Measurements from ENCODE around the gene ABCF2.

ABCF2 gene

DNA sequence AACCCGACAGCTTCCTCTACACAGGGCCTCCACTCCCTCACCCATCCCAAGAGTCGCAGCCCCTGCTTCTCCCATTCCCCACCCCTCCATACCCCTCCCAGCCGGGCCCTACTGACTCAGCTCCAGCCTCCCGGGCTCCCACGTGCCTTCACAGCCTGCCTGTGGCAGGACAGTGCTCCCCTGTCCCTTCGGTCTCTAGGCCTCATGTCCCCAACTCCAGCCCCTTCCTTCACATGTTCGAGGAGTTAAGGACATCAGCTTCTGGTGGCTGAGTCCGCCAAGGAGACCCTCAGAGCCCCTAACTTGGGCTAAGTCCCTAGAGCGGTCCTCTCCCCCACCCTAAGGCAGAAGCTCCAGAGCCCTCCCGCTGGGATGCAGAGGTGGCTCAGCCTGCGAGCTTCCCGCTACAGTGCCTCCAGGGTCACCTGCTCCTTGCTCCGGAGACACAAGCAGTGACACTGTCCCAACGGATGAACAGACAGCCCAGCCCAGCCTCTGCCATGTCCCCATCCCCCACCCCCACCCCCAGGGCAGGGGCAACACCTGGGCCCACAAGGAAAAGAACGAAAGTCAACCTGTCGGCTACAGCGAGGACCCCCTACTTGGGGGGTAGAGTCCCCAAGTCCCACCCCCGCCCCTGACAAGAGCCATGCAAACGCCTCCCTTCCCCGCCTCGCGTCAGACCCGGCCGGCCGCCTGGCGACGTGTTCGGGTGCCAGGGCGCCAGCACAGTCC is 20.8 kb upstream of the ABCF2 start:
- Histone ChIP-seq H3K27me3 (ENCODE audit: control insufficient read depth in 1 of 2, insufficient read depth in 2 of 2, low read length in 2 of 2) (peaks cover 51 to 67% of the 10 kb centered on the region in 2 donors), H3K9me3 (ENCODE audit: control insufficient read depth in 1 of 2, low read length in 2 of 2) (no peaks in the 10 kb centered on the region), H3K27ac (ENCODE audit: low read depth, low read length) (peak overlapping the region; percentile 50), H3K4me3 (ENCODE audit: low read depth in 1 of 2, low read length in 2 of 2) (peak overlapping the region; percentile 50 to 65), H3K4me1 (ENCODE audit: control insufficient read depth in 1 of 2, insufficient read depth in 2 of 2, low read length in 2 of 2) (peaks cover 33 to 47% of the 10 kb centered on the region in 2 donors), H3K36me3 (ENCODE audit: control insufficient read depth in 1 of 2, insufficient read depth in 2 of 2, low read length in 2 of 2) (no peaks in the 10 kb centered on the region), H3K9ac (ENCODE audit: low read depth in 1 of 2, low read length in 2 of 2) (peak overlapping the region in 1 of 2 donors; percentile 33)

DNA sequence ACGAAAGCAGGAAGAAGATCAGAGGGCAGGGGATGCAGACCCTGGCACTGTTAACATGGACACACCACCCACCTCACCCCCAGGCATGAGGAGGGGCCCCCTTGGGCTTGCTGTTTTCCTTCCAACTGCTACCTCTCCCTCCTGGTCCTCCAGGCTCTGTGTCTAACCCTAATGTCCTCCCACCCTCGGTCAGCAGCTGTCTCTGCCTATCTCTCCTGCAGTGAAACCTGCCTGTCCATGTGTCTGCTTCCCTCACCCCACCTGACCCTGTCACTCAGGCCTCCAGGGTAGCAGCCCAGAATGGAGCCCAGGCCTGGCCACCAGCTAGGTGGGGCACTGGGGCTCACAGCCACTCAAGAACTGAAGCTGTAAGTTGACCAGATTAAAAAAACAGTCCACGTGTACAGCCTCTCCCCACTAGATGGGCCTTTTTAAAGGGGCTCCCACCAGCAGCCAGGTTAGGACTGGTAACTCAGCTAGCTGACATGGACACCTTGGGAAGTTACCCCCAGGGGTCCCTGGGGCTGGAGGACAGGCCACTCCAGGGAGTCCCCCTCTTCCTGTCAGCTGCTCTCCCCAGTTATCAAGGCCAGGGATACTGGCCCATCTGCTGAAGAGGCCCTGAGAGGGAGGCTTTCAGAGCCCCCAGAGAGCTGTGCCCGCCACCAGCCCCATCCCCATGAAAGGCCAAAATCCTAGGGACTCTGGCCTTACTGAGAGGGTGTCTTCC is 20.0 kb upstream of the ABCF2 start:
- no peaks in the 10 kb centered on the region for H3K9me3 ChIP-seq (ENCODE audit: control insufficient read depth in 1 of 2, low read length in 2 of 2)
- no peak overlapping the region for H3K9ac ChIP-seq (ENCODE audit: low read depth in 1 of 2, low read length in 2 of 2)
- H3K36me3 ChIP-seq (ENCODE audit: control insufficient read depth in 1 of 2, insufficient read depth in 2 of 2, low read length in 2 of 2) = no peaks in the 10 kb centered on the region
- H3K4me3 ChIP-seq (ENCODE audit: low read depth in 1 of 2, low read length in 2 of 2) = no peak overlapping the region
- no peak overlapping the region for H3K27ac ChIP-seq (ENCODE audit: low read depth, low read length)
- H3K4me1 ChIP-seq (ENCODE audit: control insufficient read depth in 1 of 2, insufficient read depth in 2 of 2, low read length in 2 of 2) = peaks cover 33 to 47% of the 10 kb centered on the region in 2 donors
- peaks cover 43 to 60% of the 10 kb centered on the region in 2 donors for H3K27me3 ChIP-seq (ENCODE audit: control insufficient read depth in 1 of 2, insufficient read depth in 2 of 2, low read length in 2 of 2)

DNA sequence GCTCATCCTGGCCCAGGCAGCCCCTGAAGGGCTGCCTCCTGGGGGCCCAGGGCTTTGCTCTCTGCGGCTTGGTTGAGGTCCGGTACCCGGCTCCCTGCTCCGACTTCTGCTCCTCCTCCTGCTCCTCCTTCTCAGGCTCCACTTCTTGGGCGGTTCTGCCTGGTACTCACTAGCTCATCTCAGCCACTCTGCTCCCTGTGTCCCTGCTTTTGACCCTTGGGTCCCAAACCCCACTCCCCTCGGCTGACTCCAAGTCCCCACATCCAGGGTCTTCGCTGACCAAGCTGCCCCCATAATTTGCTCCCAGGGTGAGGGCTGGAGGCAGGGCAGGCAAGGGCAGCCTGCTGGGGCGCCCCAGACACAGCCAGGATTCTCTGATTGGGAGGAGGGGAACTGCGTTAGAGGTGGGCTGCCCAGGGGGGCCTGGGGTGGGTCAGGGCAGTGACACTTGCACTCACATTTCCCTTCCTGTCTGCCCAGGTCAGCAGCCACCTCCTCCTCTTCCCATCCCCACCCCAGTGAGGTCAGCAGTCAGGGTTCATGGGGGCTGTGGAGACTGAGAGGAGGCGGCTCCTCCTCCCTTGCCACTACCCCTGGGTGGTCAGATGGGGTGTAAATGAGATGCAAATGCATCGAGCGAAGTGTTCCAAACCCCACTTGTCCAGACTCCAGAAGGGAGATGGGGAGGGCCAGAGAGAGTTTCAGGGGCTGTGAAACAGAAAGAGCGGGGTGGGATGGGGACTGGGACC is 19.3 kb upstream of the ABCF2 start:
- Histone ChIP-seq H3K4me1 (ENCODE audit: control insufficient read depth in 1 of 2, insufficient read depth in 2 of 2, low read length in 2 of 2) (peaks cover 33 to 47% of the 10 kb centered on the region in 2 donors), H3K4me3 (ENCODE audit: low read depth in 1 of 2, low read length in 2 of 2) (no peak overlapping the region), H3K36me3 (ENCODE audit: control insufficient read depth in 1 of 2, insufficient read depth in 2 of 2, low read length in 2 of 2) (no peaks in the 10 kb centered on the region), H3K9me3 (ENCODE audit: control insufficient read depth in 1 of 2, low read length in 2 of 2) (no peaks in the 10 kb centered on the region), H3K27ac (ENCODE audit: low read depth, low read length) (no peak overlapping the region), H3K27me3 (ENCODE audit: control insufficient read depth in 1 of 2, insufficient read depth in 2 of 2, low read length in 2 of 2) (peaks cover 40 to 57% of the 10 kb centered on the region in 2 donors), H3K9ac (ENCODE audit: low read depth in 1 of 2, low read length in 2 of 2) (no peak overlapping the region)

DNA sequence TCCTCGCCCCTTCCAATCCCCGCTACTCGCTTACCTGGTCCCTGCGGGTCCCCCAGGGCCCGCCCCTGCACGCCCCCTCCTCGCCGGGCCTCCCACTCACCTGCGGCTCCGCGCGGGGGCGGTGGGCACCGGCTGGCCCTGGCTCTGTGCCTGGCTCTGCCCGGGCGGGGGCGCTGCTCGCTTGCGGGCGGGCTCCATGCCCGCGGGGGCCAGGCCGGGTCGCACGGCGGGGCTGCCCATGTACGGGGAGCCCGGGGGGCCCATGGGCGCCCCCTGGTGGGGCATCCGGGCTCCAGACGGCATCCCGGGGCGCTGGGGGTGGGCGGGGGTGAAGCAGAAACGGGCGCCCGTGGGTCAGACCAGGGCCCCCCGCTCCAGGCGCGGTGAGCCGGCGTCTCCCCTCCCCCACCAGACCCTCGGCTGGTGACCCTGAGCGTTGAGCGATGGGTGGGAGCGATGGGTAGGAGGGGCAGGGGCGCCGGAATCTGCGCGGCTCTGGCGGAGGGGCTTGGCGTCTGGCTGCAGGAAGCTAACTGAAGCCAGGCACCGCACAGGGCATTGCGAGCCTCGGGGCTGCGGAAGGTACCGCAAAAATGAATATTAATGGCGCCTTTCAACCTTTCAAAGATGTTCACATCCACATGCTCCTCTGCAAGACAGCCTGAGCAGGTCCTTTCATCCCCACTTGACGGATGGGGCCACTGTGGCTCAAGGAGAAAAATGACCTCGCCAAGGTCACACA is 18.5 kb upstream of the ABCF2 start:
- no peaks in the 10 kb centered on the region for H3K36me3 ChIP-seq (ENCODE audit: control insufficient read depth in 1 of 2, insufficient read depth in 2 of 2, low read length in 2 of 2)
- peaks cover 33 to 40% of the 10 kb centered on the region in 2 donors for H3K4me1 ChIP-seq (ENCODE audit: control insufficient read depth in 1 of 2, insufficient read depth in 2 of 2, low read length in 2 of 2)
- peak overlapping the region; percentile 36 for H3K4me3 ChIP-seq (ENCODE audit: low read depth in 1 of 2, low read length in 2 of 2)
- H3K27ac ChIP-seq (ENCODE audit: low read depth, low read length) = no peak overlapping the region
- H3K9ac ChIP-seq (ENCODE audit: low read depth in 1 of 2, low read length in 2 of 2) = no peak overlapping the region
- peaks cover 34 to 49% of the 10 kb centered on the region in 2 donors for H3K27me3 ChIP-seq (ENCODE audit: control insufficient read depth in 1 of 2, insufficient read depth in 2 of 2, low read length in 2 of 2)
- no peaks in the 10 kb centered on the region for H3K9me3 ChIP-seq (ENCODE audit: control insufficient read depth in 1 of 2, low read length in 2 of 2)

DNA sequence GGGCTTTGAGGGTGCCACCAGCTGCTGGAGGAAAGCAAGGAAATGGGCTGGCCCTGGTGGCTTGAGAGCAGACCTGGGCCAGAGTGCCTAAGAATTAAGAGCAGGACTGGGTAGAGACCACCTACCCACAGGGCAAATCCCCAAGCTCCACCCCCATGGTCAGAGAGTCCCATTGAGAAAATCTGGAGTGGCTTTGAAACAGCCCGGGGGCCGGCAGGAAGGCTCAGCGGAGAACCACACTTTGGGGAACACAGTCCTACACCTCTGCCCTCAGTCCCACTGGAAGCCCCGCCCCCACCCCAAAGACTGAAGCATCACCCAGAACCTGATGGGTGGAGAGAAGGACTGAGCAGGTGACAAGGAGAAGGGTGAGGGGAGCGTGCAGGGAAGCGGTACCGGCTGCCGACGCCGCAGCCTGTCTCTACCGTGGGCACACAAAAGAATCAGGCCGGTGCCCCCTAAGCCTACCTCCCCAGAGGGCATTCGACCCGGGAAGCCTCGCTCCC is 17.9 kb upstream of the ABCF2 start:
- Histone ChIP-seq H3K4me1 (ENCODE audit: control insufficient read depth in 1 of 2, insufficient read depth in 2 of 2, low read length in 2 of 2) (peaks cover 32 to 35% of the 10 kb centered on the region in 2 donors), H3K4me3 (ENCODE audit: low read depth in 1 of 2, low read length in 2 of 2) (peak overlapping the region; percentile 36), H3K9me3 (ENCODE audit: control insufficient read depth in 1 of 2, low read length in 2 of 2) (no peaks in the 10 kb centered on the region), H3K27ac (ENCODE audit: low read depth, low read length) (no peak overlapping the region), H3K27me3 (ENCODE audit: control insufficient read depth in 1 of 2, insufficient read depth in 2 of 2, low read length in 2 of 2) (peaks cover 31 to 43% of the 10 kb centered on the region in 2 donors), H3K9ac (ENCODE audit: low read depth in 1 of 2, low read length in 2 of 2) (no peak overlapping the region), H3K36me3 (ENCODE audit: control insufficient read depth in 1 of 2, insufficient read depth in 2 of 2, low read length in 2 of 2) (no peaks in the 10 kb centered on the region)

DNA sequence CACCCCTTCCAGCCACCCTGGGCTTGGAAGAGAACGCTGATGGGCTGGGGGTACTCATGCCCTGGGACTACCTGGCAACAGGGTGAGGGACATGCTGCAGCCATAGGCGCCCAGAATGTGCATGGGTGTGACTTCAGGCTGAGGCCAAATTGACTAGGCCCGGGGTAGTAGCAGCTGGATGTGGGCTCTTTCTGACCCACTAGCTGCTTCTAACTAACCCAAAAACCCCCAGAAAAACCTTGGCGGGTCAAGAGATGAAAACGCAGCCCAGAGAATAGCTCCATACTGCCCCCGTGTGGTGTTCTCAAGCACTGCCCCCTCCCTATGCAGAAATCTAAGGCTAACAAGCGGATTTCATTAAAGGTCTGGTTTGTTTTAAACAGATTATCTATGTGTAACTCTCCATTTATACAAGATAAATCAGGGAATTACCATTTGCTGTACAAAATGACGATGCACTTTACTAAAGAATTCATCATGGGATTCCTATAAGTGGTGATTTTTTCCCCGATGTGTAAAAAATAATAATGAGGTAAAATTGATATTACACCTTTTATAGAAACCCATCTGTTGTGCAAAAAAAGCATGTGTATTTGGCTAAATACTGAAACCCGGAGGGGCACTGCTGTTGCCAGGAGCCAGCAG is 17.3 kb upstream of the ABCF2 start:
- Histone ChIP-seq H3K4me3 (ENCODE audit: low read depth in 1 of 2, low read length in 2 of 2) (peak overlapping the region; percentile 25 to 61), H3K36me3 (ENCODE audit: control insufficient read depth in 1 of 2, insufficient read depth in 2 of 2, low read length in 2 of 2) (peaks cover 2 to 3% of the 10 kb centered on the region in 2 donors), H3K4me1 (ENCODE audit: control insufficient read depth in 1 of 2, insufficient read depth in 2 of 2, low read length in 2 of 2) (peaks cover 29 to 30% of the 10 kb centered on the region in 2 donors), H3K27me3 (ENCODE audit: control insufficient read depth in 1 of 2, insufficient read depth in 2 of 2, low read length in 2 of 2) (peaks cover 31 to 41% of the 10 kb centered on the region in 2 donors), H3K9ac (ENCODE audit: low read depth in 1 of 2, low read length in 2 of 2) (no peak overlapping the region), H3K9me3 (ENCODE audit: control insufficient read depth in 1 of 2, low read length in 2 of 2) (no peaks in the 10 kb centered on the region), H3K27ac (ENCODE audit: low read depth, low read length) (no peak overlapping the region)

DNA sequence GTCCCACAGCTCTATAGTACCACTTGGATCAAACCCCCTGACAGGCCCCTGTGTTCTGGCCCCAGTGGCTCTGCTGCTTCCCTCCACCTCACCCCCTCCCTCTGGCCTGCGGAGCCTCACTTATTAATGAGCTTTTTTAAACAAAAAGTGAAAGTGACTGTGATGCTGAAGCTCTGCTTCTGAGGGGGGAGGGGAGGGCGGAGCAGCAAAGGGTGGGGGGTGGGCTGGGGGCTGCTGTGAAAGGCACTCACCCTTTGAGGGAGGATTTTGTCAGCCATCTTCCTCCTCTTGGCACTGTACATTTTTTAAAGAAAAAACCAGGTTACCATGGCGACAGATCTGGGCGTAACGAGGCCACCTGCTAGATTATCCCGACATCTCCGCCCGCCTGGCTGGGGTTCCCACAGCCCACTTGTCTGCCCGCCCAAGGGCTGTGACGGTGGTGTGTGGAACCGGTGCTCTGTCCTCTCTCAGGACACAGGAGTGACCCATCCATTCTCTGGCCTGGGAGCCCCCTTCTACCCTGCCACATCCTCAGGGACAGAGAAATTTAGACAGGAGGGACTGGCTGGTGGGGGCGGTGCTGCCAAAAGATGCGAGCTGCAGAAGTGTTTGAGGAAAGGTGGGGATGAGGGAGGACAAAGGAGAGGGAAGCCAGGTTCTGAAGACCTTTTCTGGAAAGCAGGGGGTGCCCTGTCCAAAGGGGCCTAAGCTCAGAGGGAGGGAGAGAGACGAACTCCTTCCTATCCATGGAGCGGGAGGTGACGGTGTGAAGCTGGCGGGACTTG is 16.6 kb upstream of the ABCF2 start:
- peaks cover 27 to 29% of the 10 kb centered on the region in 2 donors for H3K4me1 ChIP-seq (ENCODE audit: control insufficient read depth in 1 of 2, insufficient read depth in 2 of 2, low read length in 2 of 2)
- no peaks in the 10 kb centered on the region for H3K9me3 ChIP-seq (ENCODE audit: control insufficient read depth in 1 of 2, low read length in 2 of 2)
- peak overlapping the region; percentile 25 to 61 for H3K4me3 ChIP-seq (ENCODE audit: low read depth in 1 of 2, low read length in 2 of 2)
- H3K36me3 ChIP-seq (ENCODE audit: control insufficient read depth in 1 of 2, insufficient read depth in 2 of 2, low read length in 2 of 2) = peaks cover 5 to 9% of the 10 kb centered on the region in 2 donors
- peaks cover 31 to 41% of the 10 kb centered on the region in 2 donors for H3K27me3 ChIP-seq (ENCODE audit: control insufficient read depth in 1 of 2, insufficient read depth in 2 of 2, low read length in 2 of 2)
- H3K27ac ChIP-seq (ENCODE audit: low read depth, low read length) = no peak overlapping the region
- peak overlapping the region in 1 of 2 donors; percentile 32 for H3K9ac ChIP-seq (ENCODE audit: low read depth in 1 of 2, low read length in 2 of 2)

DNA sequence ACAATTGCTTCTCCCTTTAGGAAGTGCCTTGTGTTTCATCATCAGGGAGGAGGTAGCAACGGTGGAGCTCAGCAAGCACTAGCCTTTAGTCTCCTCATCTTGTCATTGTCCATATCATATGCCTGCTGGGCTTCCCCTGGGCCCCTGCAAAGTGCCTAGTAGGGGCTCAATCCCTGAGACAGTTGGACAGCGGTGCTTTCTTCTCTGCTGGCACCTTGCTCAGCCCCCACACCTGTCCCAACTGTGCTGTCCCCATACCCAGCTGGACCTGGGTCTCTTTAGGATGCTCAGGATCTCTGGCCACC is 16.0 kb upstream of the ABCF2 start:
- H3K4me3 ChIP-seq (ENCODE audit: low read depth in 1 of 2, low read length in 2 of 2) = peak overlapping the region; percentile 8 to 61
- no peaks in the 10 kb centered on the region for H3K9me3 ChIP-seq (ENCODE audit: control insufficient read depth in 1 of 2, low read length in 2 of 2)
- H3K27me3 ChIP-seq (ENCODE audit: control insufficient read depth in 1 of 2, insufficient read depth in 2 of 2, low read length in 2 of 2) = peaks cover 31 to 41% of the 10 kb centered on the region in 2 donors
- H3K9ac ChIP-seq (ENCODE audit: low read depth in 1 of 2, low read length in 2 of 2) = no peak overlapping the region
- no peak overlapping the region for H3K27ac ChIP-seq (ENCODE audit: low read depth, low read length)
- peaks cover 5 to 15% of the 10 kb centered on the region in 2 donors for H3K36me3 ChIP-seq (ENCODE audit: control insufficient read depth in 1 of 2, insufficient read depth in 2 of 2, low read length in 2 of 2)
- H3K4me1 ChIP-seq (ENCODE audit: control insufficient read depth in 1 of 2, insufficient read depth in 2 of 2, low read length in 2 of 2) = peaks cover 27% of the 10 kb centered on the region in 2 donors

Measured in duodenal mucosa (tissue), 2 donors.